Loucy (cell line): ENCODE results near the gene TNNT3.

Experiments used
- H2AFZ ChIP-seq: fragments of 200-600 bp; sonication (generic); 2 replicates; pipeline ENCODE4 v1.6.0; 2016; ENCODE audit warnings: antibody characterized with exemption, mild to moderate bottlenecking, low read length, moderate library complexity
- H3F3A ChIP-seq: fragments of 200-600 bp; 2 replicates; pipeline ENCODE4 v1.6.0; 2016; ENCODE audit warnings: antibody characterized with exemption, low read depth, mild to moderate bottlenecking
- H3K27me3 ChIP-seq: fragments of 200-600 bp; sonication (generic); 2 replicates; pipeline ENCODE4 v1.6.1; 2014; ENCODE audit warnings: low read length, mild to moderate bottlenecking; ENCODE audit not compliant: insufficient read depth, poor library complexity, severe bottlenecking
- H3K36me3 ChIP-seq: fragments of 200-600 bp; sonication (generic); 2 replicates; pipeline ENCODE4 v1.6.1; 2016; ENCODE audit warnings: low read length; ENCODE audit not compliant: insufficient read depth
- H3K4me1 ChIP-seq: fragments of 200-600 bp; sonication (generic); 2 replicates; pipeline ENCODE4 v1.5.1; 2014; ENCODE audit warnings: low read length, mild to moderate bottlenecking; ENCODE audit not compliant: insufficient read depth, poor library complexity, severe bottlenecking
- H3K4me2 ChIP-seq: fragments of 200-600 bp; sonication (generic); 2 replicates; pipeline ENCODE4 v1.6.0; 2014; ENCODE audit warnings: antibody characterized with exemption, low read length, low read depth, mild to moderate bottlenecking; ENCODE audit not compliant: poor library complexity, severe bottlenecking
- H3K4me3 ChIP-seq: fragments of 200-600 bp; sonication (generic); 2 replicates; pipeline ENCODE4 v1.5.1; 2014; ENCODE audit warnings: low read length, mild to moderate bottlenecking, mixed read lengths; ENCODE audit not compliant: poor library complexity, severe bottlenecking
- H3K79me2 ChIP-seq: fragments of 200-600 bp; sonication (generic); 2 replicates; pipeline ENCODE4 v1.6.1; 2014; ENCODE audit warnings: low read length; ENCODE audit not compliant: insufficient read depth
- H3K9ac ChIP-seq: fragments of 200-600 bp; sonication (generic); 2 replicates; pipeline ENCODE4 v1.6.0; 2014; ENCODE audit warnings: mild to moderate bottlenecking, low read depth, low read length, moderate library complexity; ENCODE audit not compliant: poor library complexity, severe bottlenecking
- H3K9me2 ChIP-seq: fragments of 200-600 bp; sonication (generic); replicated peaks from 2 replicates; pipeline ENCODE4 v1.6.1; 2016; ENCODE audit warnings: low read depth, low read length, mixed read lengths
- H3K9me3 ChIP-seq: fragments of 200-600 bp; sonication (generic); 2 replicates; pipeline ENCODE4 v1.6.1; 2014; ENCODE audit warnings: mild to moderate bottlenecking, antibody characterized with exemption, low read length, low read depth; ENCODE audit not compliant: insufficient read depth
- H4K20me1 ChIP-seq: fragments of 200-600 bp; sonication (generic); 2 replicates; pipeline ENCODE4 v1.6.0; 2014; ENCODE audit warnings: antibody characterized with exemption, low read length, mild to moderate bottlenecking; ENCODE audit not compliant: insufficient read depth, poor library complexity, severe bottlenecking
- CTCF ChIP-seq: fragments of 200-600 bp; sonication (generic); conservative IDR thresholded peaks from 2 replicates; pipeline ENCODE4 v1.5.1; 2014; ENCODE audit warnings: mild to moderate bottlenecking, antibody characterized with exemption, low read length
- EZH2phosphoT487 ChIP-seq: fragments of 200-600 bp; IDR thresholded peaks from 2 replicates; pipeline ENCODE4 v1.6.1; 2018; ENCODE audit warnings: antibody characterized with exemption, mild to moderate bottlenecking, moderate library complexity, borderline replicate concordance

Gene TNNT3

DNA sequence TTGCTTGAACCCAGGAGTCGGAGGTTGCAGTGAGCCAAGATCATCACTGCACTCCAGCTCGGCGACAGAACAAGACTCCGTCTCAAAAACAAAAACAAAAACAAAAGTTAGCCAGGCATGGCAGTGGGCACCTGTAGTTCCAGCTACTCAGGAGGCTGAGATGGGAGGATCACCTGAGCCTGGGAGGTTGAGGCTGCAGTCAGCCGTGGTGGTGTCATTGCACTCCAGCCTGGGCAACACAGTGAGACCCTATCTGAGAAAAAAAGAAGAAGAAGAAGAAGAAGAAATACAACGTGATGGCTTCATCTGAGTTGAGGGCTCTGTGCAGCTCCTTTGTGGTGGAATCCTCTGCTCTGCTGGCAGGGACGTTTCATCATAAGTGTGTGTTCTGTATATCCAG lies 10.0 kb upstream of the TNNT3 start:
- Histone ChIP-seq H3K9ac (no peak overlapping the region), H3K9me3 (no peaks in the 10 kb centered on the region), H3F3A (no peaks in the 10 kb centered on the region), H3K4me3 (no peak overlapping the region), H3K27me3 (no peaks in the 10 kb centered on the region), H3K79me2 (no peaks in the 10 kb centered on the region), H2AFZ (no peak overlapping the region), H3K9me2 (no peaks in the 10 kb centered on the region), H3K4me2 (no peak overlapping the region), H4K20me1 (no peaks in the 10 kb centered on the region), H3K36me3 (no peaks in the 10 kb centered on the region), H3K4me1 (peaks cover 21% of the 10 kb centered on the region)
- TF ChIP-seq CTCF (no peak), EZH2phosphoT487 (no peak)

GRCh38 chr11:1912289-1912878 lies 7.1 kb upstream of the TNNT3 start:
- no peaks in the 10 kb centered on the region for H3K9me2 ChIP-seq
- TF ChIP-seq EZH2phosphoT487 (no peak), CTCF (no peak)
- H3K27me3 ChIP-seq, result no peaks in the 10 kb centered on the region
- no peak overlapping the region for H3K4me2 ChIP-seq
- no peak overlapping the region for H3K4me3 ChIP-seq
- H3K9ac ChIP-seq, result no peak overlapping the region
- no peaks in the 10 kb centered on the region for H3K79me2 ChIP-seq
- H2AFZ ChIP-seq, result no peak overlapping the region
- H3F3A ChIP-seq, result no peaks in the 10 kb centered on the region
- peaks cover 6% of the 10 kb centered on the region for H3K4me1 ChIP-seq
- H3K36me3 ChIP-seq, result no peaks in the 10 kb centered on the region
- H4K20me1 ChIP-seq, result no peaks in the 10 kb centered on the region
- H3K9me3 ChIP-seq, result no peaks in the 10 kb centered on the region

GRCh38 chr11:1913271-1914060 lies 6.0 kb upstream of the TNNT3 start:
- Histone ChIP-seq H3K4me2 (no peak overlapping the region), H3K4me3 (no peak overlapping the region), H3K9me3 (no peaks in the 10 kb centered on the region), H4K20me1 (no peaks in the 10 kb centered on the region), H3K9ac (no peak overlapping the region), H3K9me2 (no peaks in the 10 kb centered on the region), H3K79me2 (no peaks in the 10 kb centered on the region), H3K4me1 (peaks cover 5% of the 10 kb centered on the region), H2AFZ (no peak overlapping the region), H3K36me3 (no peaks in the 10 kb centered on the region), H3K27me3 (no peaks in the 10 kb centered on the region), H3F3A (no peaks in the 10 kb centered on the region)
- TF ChIP-seq EZH2phosphoT487 (no peak), CTCF (no peak)
